HL-60 (cell line): Measurements from ENCODE around the gene RPL22.

Experiments used
- DNase-seq, 2 experiments: peaks; one replicate each; pipeline ENCODE4 v3.0.0-alpha.2; 2010 to 2020; ENCODE audit warnings: low read depth in 1 of 2, low spot score in 1 of 2
- H3K27ac ChIP-seq: fragments of 250-450 bp; sonication (Bioruptor Pico); replicated peaks from 2 replicates; pipeline ENCODE4 v1.5.1; 2020; ENCODE audit warnings: mild to moderate bottlenecking, moderate library complexity
- H3K27me3 ChIP-seq: fragments of 250-450 bp; sonication (Bioruptor Pico); 2 replicates; pipeline ENCODE4 v1.5.1; 2021; ENCODE audit warnings: mild to moderate bottlenecking, moderate library complexity; ENCODE audit not compliant: insufficient read depth, poor library complexity, severe bottlenecking
- H3K4me3 ChIP-seq: replicated peaks from 2 replicates; pipeline ENCODE4 v1.5.1; 2011; ENCODE audit warnings: mild to moderate bottlenecking, control low read depth, low read length; ENCODE audit not compliant: insufficient read depth
- GABPA ChIP-seq: IDR thresholded peaks from 2 replicates; pipeline ENCODE4 v1.6.1; 2012; ENCODE audit warnings: low read depth
- POLR2AphosphoS5 ChIP-seq: IDR thresholded peaks from 2 replicates; pipeline ENCODE4 v1.6.1; 2012; ENCODE audit warnings: low read depth
- SPI1 ChIP-seq: IDR thresholded peaks from 2 replicates; pipeline ENCODE4 v1.6.1; 2012; ENCODE audit warnings: low read depth, mild to moderate bottlenecking, borderline replicate concordance
- TF ChIP-seq, protein P1 (sequence below): IDR thresholded peaks from 2 replicates; pipeline ENCODE4 v1.6.1; 2012; ENCODE audit warnings: low read depth; ENCODE audit not compliant: insufficient replicate concordance
- TF ChIP-seq, protein P2 (sequence below): IDR thresholded peaks from one replicate; pipeline ENCODE4 v1.5.1; 2011; ENCODE audit warnings: low read length, control low read depth, inconsistent platforms; ENCODE audit not compliant: insufficient read depth

The RPL22 gene

DNA sequence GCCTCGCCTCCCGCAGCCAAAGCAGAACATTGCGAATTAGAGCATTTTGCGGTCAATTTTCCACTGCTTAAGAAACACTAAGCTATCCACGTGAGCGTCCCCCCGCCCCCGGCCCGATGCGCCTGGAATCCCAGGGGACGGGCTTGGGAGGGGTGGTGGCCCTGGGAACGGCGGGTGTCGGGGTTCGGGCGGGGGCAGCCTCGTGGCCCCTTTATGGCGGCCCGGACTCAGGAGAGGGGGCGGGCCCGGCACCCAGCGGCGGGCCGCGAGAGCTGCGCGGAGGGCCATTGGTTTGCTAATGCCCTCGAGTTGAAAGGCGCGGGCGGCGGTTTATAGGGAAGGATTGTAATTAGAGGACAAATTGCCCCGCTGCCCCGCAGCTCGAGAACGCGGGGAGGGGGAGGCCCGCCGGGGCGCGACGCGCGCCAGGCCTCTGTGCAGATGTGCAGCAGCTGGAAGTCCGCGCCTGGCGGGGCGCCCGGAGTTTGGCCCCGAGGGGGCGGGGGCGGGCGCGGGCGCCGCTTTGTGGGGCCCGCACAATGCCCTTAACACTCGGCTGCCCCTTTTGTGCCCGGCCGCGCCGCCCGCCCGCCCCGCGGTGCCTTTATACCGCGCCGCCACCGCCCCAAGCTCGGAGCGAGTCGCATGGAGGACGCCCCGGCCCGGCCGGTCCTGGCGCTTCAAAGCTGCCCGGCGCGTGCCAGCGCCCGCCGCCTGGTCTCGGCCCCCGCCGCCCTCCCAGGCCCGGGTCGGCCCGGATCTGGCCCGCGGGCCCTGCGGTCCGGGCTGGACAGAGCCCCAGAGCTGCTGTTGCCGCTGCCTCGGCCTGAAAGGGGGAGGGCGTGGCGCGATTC, 42.7 kb upstream of the RPL22 start:
- no peak for TF ChIP-seq SPI1
- TF ChIP-seq, protein P1, sequence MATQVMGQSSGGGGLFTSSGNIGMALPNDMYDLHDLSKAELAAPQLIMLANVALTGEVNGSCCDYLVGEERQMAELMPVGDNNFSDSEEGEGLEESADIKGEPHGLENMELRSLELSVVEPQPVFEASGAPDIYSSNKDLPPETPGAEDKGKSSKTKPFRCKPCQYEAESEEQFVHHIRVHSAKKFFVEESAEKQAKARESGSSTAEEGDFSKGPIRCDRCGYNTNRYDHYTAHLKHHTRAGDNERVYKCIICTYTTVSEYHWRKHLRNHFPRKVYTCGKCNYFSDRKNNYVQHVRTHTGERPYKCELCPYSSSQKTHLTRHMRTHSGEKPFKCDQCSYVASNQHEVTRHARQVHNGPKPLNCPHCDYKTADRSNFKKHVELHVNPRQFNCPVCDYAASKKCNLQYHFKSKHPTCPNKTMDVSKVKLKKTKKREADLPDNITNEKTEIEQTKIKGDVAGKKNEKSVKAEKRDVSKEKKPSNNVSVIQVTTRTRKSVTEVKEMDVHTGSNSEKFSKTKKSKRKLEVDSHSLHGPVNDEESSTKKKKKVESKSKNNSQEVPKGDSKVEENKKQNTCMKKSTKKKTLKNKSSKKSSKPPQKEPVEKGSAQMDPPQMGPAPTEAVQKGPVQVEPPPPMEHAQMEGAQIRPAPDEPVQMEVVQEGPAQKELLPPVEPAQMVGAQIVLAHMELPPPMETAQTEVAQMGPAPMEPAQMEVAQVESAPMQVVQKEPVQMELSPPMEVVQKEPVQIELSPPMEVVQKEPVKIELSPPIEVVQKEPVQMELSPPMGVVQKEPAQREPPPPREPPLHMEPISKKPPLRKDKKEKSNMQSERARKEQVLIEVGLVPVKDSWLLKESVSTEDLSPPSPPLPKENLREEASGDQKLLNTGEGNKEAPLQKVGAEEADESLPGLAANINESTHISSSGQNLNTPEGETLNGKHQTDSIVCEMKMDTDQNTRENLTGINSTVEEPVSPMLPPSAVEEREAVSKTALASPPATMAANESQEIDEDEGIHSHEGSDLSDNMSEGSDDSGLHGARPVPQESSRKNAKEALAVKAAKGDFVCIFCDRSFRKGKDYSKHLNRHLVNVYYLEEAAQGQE: no peak
- no peak for TF ChIP-seq GABPA
- TF ChIP-seq POLR2AphosphoS5: no peak
- TF ChIP-seq, protein P2, sequence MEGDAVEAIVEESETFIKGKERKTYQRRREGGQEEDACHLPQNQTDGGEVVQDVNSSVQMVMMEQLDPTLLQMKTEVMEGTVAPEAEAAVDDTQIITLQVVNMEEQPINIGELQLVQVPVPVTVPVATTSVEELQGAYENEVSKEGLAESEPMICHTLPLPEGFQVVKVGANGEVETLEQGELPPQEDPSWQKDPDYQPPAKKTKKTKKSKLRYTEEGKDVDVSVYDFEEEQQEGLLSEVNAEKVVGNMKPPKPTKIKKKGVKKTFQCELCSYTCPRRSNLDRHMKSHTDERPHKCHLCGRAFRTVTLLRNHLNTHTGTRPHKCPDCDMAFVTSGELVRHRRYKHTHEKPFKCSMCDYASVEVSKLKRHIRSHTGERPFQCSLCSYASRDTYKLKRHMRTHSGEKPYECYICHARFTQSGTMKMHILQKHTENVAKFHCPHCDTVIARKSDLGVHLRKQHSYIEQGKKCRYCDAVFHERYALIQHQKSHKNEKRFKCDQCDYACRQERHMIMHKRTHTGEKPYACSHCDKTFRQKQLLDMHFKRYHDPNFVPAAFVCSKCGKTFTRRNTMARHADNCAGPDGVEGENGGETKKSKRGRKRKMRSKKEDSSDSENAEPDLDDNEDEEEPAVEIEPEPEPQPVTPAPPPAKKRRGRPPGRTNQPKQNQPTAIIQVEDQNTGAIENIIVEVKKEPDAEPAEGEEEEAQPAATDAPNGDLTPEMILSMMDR: no peak
- Histone ChIP-seq H3K4me3 (no peak overlapping the region), H3K27me3 (peaks cover 47% of the 10 kb centered on the region), H3K27ac (no peak overlapping the region)
- DNase-seq: no peak

DNA sequence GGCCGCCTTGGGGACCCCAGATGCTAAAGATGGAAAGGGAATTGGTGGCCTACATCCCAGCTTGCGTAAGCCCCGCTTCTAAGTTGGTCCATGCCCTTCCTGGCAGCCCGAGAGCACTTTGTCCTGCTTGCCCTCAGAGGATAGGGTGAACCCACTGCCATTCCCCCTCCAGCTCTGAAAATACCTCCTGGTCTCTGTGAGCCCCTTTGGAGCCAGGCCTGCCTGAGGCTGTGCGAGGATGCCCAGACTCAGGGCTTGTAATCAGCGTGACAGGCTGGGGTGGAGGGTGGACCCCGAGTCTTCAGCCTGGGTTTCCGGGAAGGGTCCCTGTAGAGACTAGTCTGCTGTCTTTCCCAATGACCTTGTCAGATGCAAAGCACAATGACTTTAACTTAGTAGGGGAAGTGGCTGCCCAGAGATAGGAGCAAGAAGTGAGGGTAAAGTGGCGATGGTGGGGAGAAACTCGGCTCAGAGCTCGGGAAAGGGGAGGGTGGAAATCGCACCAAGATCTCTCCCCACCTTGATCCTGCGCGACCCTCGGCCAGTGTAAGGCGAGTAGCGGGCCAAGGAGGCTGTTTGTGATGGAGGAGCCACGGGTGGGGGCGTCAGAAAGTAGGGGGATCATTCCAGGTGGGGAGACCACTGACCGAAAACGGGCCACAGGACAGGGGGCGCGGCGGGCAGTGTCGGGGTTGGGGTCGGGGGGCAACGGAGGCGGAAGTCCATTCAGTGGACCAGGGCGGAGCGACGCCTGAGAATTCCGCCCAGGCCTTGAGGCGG, 41.9 kb upstream of the RPL22 start:
- Histone ChIP-seq H3K4me3 (no peak overlapping the region), H3K27me3 (peaks cover 47% of the 10 kb centered on the region), H3K27ac (no peak overlapping the region)
- no peak for TF ChIP-seq GABPA
- TF ChIP-seq, protein P1: no peak
- no peak for TF ChIP-seq SPI1
- no peak for DNase-seq

DNA sequence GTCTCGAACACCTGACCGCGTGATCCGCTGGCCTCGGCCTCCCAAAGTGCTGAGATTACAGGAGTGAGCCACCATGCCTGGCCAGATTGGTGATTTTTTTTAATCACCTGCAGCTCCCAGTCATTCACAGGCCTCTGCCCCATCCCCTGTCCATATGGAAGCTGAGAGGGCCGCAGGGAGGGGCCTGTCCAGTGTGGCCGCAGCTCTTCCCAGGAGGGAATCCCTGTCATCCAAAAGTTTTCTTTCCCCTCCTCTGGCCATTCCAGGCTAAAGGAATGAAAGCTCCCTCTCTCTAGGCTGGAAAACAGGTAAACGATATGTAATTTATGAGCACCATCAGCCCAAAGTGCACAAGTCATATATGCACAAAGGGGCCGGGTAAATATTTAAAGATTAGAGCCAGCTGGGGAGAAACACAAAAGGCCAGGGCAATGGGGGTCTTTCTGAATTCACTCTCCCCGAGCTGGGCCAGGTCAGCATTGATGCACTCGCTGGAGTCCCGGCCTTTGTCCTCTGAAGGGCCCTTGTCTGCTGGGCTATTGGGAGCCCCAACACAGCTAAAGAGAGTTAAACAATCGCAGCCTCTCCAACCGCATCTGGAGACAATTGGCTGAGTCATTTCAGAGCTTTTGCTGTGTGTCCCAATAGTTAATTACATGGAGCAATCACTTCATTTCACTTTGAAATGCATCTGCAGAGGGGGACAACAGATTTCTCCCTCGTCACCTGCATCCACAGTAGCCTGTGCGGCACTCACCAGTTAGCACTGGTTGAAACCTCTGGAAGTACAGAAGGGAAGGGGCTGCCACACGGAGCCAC, 40.8 kb upstream of the RPL22 start:
- no peak overlapping the region for H3K4me3 ChIP-seq
- H3K27ac ChIP-seq: no peak overlapping the region
- peaks cover 47% of the 10 kb centered on the region for H3K27me3 ChIP-seq
- TF ChIP-seq SPI1 (no peak), POLR2AphosphoS5 (no peak), GABPA (no peak)
- TF ChIP-seq, protein P2: no peak
- TF ChIP-seq, protein P1: no peak
- DNase-seq: peak in 1 of 2 experiments; percentile 21
